HCT116 (cell line): ENCODE results near the gene AMER2. TPM values are rescaled to one million over a fixed set of nuclear protein-coding genes. Genes with fewer than 3 reads are reported as not detected.

Experiments used
- ATAC-seq: fragments of 200-7000 bp; cut with Tn5 transposase; 2 replicates; pipeline ENCODE4 v1.9.1; 2020; ENCODE audit warnings: mild to moderate bottlenecking, moderate library complexity
- BruUV-seq: library from RNA; stranded (reverse); fragments of 400-500 nt; replicated peaks from 2 replicates; lab custom pipeline; 2021; lab: Mats Ljungman, UMichigan
- CTCF ChIA-PET: fragments of 300-600 bp; sonication (Branson Sonifier 250); formaldehyde crosslinking; loops from one replicate; lab custom pipeline; 2021; ENCODE audit warnings: antibody characterized with exemption; lab: Charles Lee
- POLR2A ChIA-PET: fragments of 300-600, 350-600 bp; sonication (Branson Sonifier 250); formaldehyde crosslinking; loops from one replicate; lab custom pipeline; 2021; ENCODE audit warnings: antibody characterized with exemption; lab: Charles Lee
- RAD21 ChIA-PET, 2 experiments: fragments of 300-600 bp; sonication (Branson Sonifier 250); formaldehyde crosslinking; loops; one replicate each; lab custom pipeline; 2023; ENCODE audit warnings: low total read pairs in 2 of 2; ENCODE audit not compliant: uncharacterized antibody in 2 of 2, unreplicated experiment in 2 of 2, low non-redundant PET in 1 of 2; lab: Charles Lee
- DNase-seq: peaks from one replicate; pipeline ENCODE4 v3.0.0-alpha.2; 2010; ENCODE audit warnings: low read depth, low spot score
- H2AFZ ChIP-seq: fragments of 200-600 bp; shearing (Covaris generic), sonication (generic); 2 replicates; pipeline ENCODE4 v1.6.1; 2017; ENCODE audit warnings: low read depth, mixed run types, mixed read lengths, antibody characterized with exemption, low read length; ENCODE audit not compliant: poor library complexity, severe bottlenecking
- H3K27ac ChIP-seq: 2 replicates; pipeline ENCODE4 v1.5.1; 2012; ENCODE audit warnings: low read depth, low read length
- H3K27me3 ChIP-seq: fragments of 200-600 bp; sonication (generic); 2 replicates; pipeline ENCODE4 v1.6.1; 2016; ENCODE audit warnings: mixed run types, low read length, mixed read lengths; ENCODE audit not compliant: insufficient read depth
- H3K36me3 ChIP-seq, 2 experiments: fragments of 200-500 bp in 1 of 2; fragments of 200-600 bp in 1 of 2; sonication (Bioruptor generic) in 1 of 2; sonication (generic) in 1 of 2; 2 replicates each; pipeline versions ENCODE4 v1.5.1 to v1.6.1; 2014 to 2016; ENCODE audit warnings: low read length in 2 of 2, inconsistent platforms in 1 of 2, mixed read lengths in 1 of 2, mixed run types in 1 of 2; ENCODE audit not compliant: insufficient read depth in 2 of 2, control insufficient read depth in 1 of 2
- H3K4me1 ChIP-seq, 2 experiments: fragments of 200-600 bp in 1 of 2; sonication (generic) in 1 of 2; 2 replicates each; pipeline versions ENCODE4 v1.5.1 to v1.6.1; 2012 to 2017; ENCODE audit warnings: low read length in 2 of 2, inconsistent platforms in 1 of 2, mild to moderate bottlenecking in 1 of 2, mixed read lengths in 1 of 2, mixed run types in 1 of 2, moderate library complexity in 1 of 2; ENCODE audit not compliant: insufficient read depth in 2 of 2, control insufficient read depth in 1 of 2
- H3K4me2 ChIP-seq: fragments of 200-600 bp; sonication (generic); 2 replicates; pipeline ENCODE4 v1.6.1; 2017; ENCODE audit warnings: mixed run types, low read length, mixed read lengths
- H3K4me3 ChIP-seq, 2 experiments: fragments of 200-600 bp in 1 of 2; sonication (generic) in 1 of 2; replicated peaks in 1 of 2; 2 replicates each; pipeline ENCODE4 v1.5.1; 2011 to 2016; ENCODE audit warnings: low read length in 2 of 2, control low read depth in 1 of 2, low read depth in 1 of 2, mild to moderate bottlenecking in 1 of 2, mixed read lengths in 1 of 2, mixed run types in 1 of 2
- H3K79me2 ChIP-seq: fragments of 200-600 bp; sonication (generic); 2 replicates; pipeline ENCODE4 v1.6.1; 2017; ENCODE audit warnings: mild to moderate bottlenecking, mixed run types, low read length, moderate library complexity, mixed read lengths; ENCODE audit not compliant: insufficient read depth
- H3K9ac ChIP-seq: fragments of 200-600 bp; sonication (generic); 2 replicates; pipeline ENCODE4 v1.6.1; 2016; ENCODE audit warnings: low read length, mixed read lengths
- H3K9me2 ChIP-seq: fragments of 200-600 bp; sonication (generic), shearing (Covaris generic); 2 replicates; pipeline ENCODE4 v1.6.1; 2017; ENCODE audit warnings: mixed run types, mild to moderate bottlenecking, moderate library complexity; ENCODE audit not compliant: insufficient read depth
- H3K9me3 ChIP-seq, 2 experiments: fragments of 200-500 bp in 1 of 2; fragments of 200-600 bp in 1 of 2; sonication (Bioruptor generic) in 1 of 2; sonication (generic) in 1 of 2; 2 replicates each; pipeline ENCODE4 v1.6.1; 2014 to 2017; ENCODE audit warnings: low read length in 2 of 2, mixed read lengths in 2 of 2, inconsistent platforms in 1 of 2, low read depth in 1 of 2, mild to moderate bottlenecking in 1 of 2, mixed run types in 1 of 2, moderate library complexity in 1 of 2; ENCODE audit not compliant: control insufficient read depth in 1 of 2, insufficient read depth in 1 of 2
- H4K20me1 ChIP-seq: fragments of 200-600 bp; sonication (generic), shearing (Covaris generic); 2 replicates; pipeline ENCODE4 v1.6.1; 2017; ENCODE audit warnings: mixed run types, mild to moderate bottlenecking, moderate library complexity; ENCODE audit not compliant: insufficient read depth
- ATF3 ChIP-seq: IDR thresholded peaks from 2 replicates; pipeline ENCODE4 v1.6.1; 2012
- CBX3 ChIP-seq: IDR thresholded peaks from 2 replicates; pipeline ENCODE4 v1.6.1; 2012; ENCODE audit warnings: low read depth
- POLR2A ChIP-seq: IDR thresholded peaks from 2 replicates; pipeline ENCODE4 v1.7.0; 2011; ENCODE audit warnings: borderline replicate concordance; ENCODE audit not compliant: insufficient read depth, insufficient read length; ENCODE audit errors: extremely low read depth
- POLR2AphosphoS5 ChIP-seq: IDR thresholded peaks from 2 replicates; pipeline ENCODE4 v1.6.1; 2011; ENCODE audit warnings: mild to moderate bottlenecking, low read depth, low read length, moderate library complexity
- RAD21 ChIP-seq: IDR thresholded peaks from 2 replicates; pipeline ENCODE4 v1.6.1; 2012; ENCODE audit warnings: low read depth, mild to moderate bottlenecking
- SIN3A ChIP-seq: IDR thresholded peaks from 2 replicates; pipeline ENCODE4 v1.6.1; 2012; ENCODE audit warnings: low read depth
- SP1 ChIP-seq: IDR thresholded peaks from 2 replicates; pipeline ENCODE4 v1.6.1; 2012; ENCODE audit warnings: low read depth
- SRF ChIP-seq: IDR thresholded peaks from 2 replicates; pipeline ENCODE4 v1.6.1; 2012; ENCODE audit warnings: low read depth
- TCF7L2 ChIP-seq: IDR thresholded peaks from 2 replicates; pipeline ENCODE4 v1.7.0; 2011; ENCODE audit warnings: borderline replicate concordance, inconsistent platforms; ENCODE audit not compliant: insufficient read depth, insufficient read length; ENCODE audit errors: extremely low read depth
- intact Hi-C: fragments of 100-400 bp; cut with micrococcal nuclease; formaldehyde crosslinking; loops from 2 replicates; pipeline ENCODE4 v1.10.0; 2022
- total RNA-seq: library from RNA; stranded (reverse); gene quantifications from one replicate; pipeline ENCODE4 v1.2.1, GENCODE V29; 2021; ENCODE audit not compliant: unreplicated experiment
- TF ChIP-seq, protein P1 (sequence below), 3 experiments: fragments of 200-600 bp in 1 of 3; sonication (generic) in 1 of 3; IDR thresholded peaks in 2 of 3; conservative IDR thresholded peaks in 1 of 3; 2 replicates each; pipeline ENCODE4 v1.5.1; 2012 to 2017; ENCODE audit warnings: low read depth in 2 of 3, low read length in 2 of 3, antibody characterized with exemption in 1 of 3, borderline replicate concordance in 1 of 3, control low read depth in 1 of 3, mild to moderate bottlenecking in 1 of 3, mixed read lengths in 1 of 3, mixed run types in 1 of 3, moderate library complexity in 1 of 3; ENCODE audit not compliant: insufficient read depth in 1 of 3
- TF ChIP-seq, protein P2 (sequence below): IDR thresholded peaks from 2 replicates; pipeline ENCODE4 v1.6.1; 2012
- TF ChIP-seq, protein P3 (sequence below): IDR thresholded peaks from 2 replicates; pipeline ENCODE4 v1.6.1; 2012; ENCODE audit warnings: low read depth

AMER2 gene
- total RNA-seq, 1 experiment from 2014 or later: not detected

- Histone ChIP-seq H3K4me2 (no peak overlapping the region), H4K20me1 (no peaks in the 10 kb centered on the region), H3K79me2 (no peaks in the 10 kb centered on the region), H2AFZ (no peak overlapping the region), H3K27me3 (no peaks in the 10 kb centered on the region), H3K4me1 (no peaks in the 10 kb centered on the region), H3K4me3 (no peak overlapping the region), H3K27ac (no peak overlapping the region), H3K9me2 (no peaks in the 10 kb centered on the region), H3K9ac (no peak overlapping the region), H3K36me3 (no peaks in the 10 kb centered on the region), H3K9me3 (no peaks in the 10 kb centered on the region)
- ATAC-seq (no peak), DNase-seq (no peak)
- POLR2A ChIA-PET: no interaction called here
- intact Hi-C loops: no loop called here
- RAD21 ChIA-PET: no interaction called here
- CTCF ChIA-PET: interaction anchor here (1.1 kb wide), 1 partner anchor 18 kb away, joined by 3 read pairs; no protein-coding TSS in a partner anchor
- TF ChIP-seq, protein P1, sequence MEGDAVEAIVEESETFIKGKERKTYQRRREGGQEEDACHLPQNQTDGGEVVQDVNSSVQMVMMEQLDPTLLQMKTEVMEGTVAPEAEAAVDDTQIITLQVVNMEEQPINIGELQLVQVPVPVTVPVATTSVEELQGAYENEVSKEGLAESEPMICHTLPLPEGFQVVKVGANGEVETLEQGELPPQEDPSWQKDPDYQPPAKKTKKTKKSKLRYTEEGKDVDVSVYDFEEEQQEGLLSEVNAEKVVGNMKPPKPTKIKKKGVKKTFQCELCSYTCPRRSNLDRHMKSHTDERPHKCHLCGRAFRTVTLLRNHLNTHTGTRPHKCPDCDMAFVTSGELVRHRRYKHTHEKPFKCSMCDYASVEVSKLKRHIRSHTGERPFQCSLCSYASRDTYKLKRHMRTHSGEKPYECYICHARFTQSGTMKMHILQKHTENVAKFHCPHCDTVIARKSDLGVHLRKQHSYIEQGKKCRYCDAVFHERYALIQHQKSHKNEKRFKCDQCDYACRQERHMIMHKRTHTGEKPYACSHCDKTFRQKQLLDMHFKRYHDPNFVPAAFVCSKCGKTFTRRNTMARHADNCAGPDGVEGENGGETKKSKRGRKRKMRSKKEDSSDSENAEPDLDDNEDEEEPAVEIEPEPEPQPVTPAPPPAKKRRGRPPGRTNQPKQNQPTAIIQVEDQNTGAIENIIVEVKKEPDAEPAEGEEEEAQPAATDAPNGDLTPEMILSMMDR (IDR thresholded peaks at IDR 0.05 in 2 of 3, conservative IDR thresholded peaks at IDR 0.05 in 1 of 3; ENCODE audit: borderline replicate concordance in 1 of 3, insufficient read depth in 1 of 3, low read depth in 2 of 3, low read length in 2 of 3): no peak
- TF ChIP-seq ATF3 (no peak), POLR2AphosphoS5 (no peak), SRF (no peak), RAD21 (no peak), SP1 (no peak), SIN3A (no peak), CBX3 (no peak), POLR2A (no peak), TCF7L2 (no peak)
- TF ChIP-seq, protein P2, sequence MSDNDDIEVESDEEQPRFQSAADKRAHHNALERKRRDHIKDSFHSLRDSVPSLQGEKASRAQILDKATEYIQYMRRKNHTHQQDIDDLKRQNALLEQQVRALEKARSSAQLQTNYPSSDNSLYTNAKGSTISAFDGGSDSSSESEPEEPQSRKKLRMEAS: no peak
- TF ChIP-seq, protein P3, sequence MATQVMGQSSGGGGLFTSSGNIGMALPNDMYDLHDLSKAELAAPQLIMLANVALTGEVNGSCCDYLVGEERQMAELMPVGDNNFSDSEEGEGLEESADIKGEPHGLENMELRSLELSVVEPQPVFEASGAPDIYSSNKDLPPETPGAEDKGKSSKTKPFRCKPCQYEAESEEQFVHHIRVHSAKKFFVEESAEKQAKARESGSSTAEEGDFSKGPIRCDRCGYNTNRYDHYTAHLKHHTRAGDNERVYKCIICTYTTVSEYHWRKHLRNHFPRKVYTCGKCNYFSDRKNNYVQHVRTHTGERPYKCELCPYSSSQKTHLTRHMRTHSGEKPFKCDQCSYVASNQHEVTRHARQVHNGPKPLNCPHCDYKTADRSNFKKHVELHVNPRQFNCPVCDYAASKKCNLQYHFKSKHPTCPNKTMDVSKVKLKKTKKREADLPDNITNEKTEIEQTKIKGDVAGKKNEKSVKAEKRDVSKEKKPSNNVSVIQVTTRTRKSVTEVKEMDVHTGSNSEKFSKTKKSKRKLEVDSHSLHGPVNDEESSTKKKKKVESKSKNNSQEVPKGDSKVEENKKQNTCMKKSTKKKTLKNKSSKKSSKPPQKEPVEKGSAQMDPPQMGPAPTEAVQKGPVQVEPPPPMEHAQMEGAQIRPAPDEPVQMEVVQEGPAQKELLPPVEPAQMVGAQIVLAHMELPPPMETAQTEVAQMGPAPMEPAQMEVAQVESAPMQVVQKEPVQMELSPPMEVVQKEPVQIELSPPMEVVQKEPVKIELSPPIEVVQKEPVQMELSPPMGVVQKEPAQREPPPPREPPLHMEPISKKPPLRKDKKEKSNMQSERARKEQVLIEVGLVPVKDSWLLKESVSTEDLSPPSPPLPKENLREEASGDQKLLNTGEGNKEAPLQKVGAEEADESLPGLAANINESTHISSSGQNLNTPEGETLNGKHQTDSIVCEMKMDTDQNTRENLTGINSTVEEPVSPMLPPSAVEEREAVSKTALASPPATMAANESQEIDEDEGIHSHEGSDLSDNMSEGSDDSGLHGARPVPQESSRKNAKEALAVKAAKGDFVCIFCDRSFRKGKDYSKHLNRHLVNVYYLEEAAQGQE: no peak
- no TSS peak for BruUV-seq
Measured at GRCh38 chr13:25131881-25132420, 40.1 kb downstream of the AMER2 start.
